ENCODE data around the gene KY.

- TF ChIP-seq CTCF (IDR thresholded peaks at IDR 0.05) (no peak), POLR2AphosphoS5 (IDR thresholded peaks at IDR 0.05) (no peak), POLR2A (IDR thresholded peaks at IDR 0.05) (no peak)
Observed at GRCh38 chr3:134681522-134681900, 30.7 kb upstream of the KY start.

Measured in breast epithelium (tissue), 3 donors.